WTC11 (cell line): ENCODE measurements around the gene CARD6. TPM values are rescaled to one million over a fixed set of nuclear protein-coding genes. Genes with fewer than 3 reads are reported as not detected.
A peak's percentile ranks its signal among the peaks of the same experiment; 100 is the strongest.

Experiments used
- ATAC-seq: fragments of 200-7000 bp; cut with Tn5 transposase; 2 replicates; pipeline ENCODE4 v1.10.0; 2021; ENCODE audit warnings: mild to moderate bottlenecking, moderate library complexity
- CTCF ChIA-PET: fragments of 300-600 bp; sonication (Branson Sonifier 250); formaldehyde crosslinking; loops from one replicate; lab custom pipeline; 2021; ENCODE audit warnings: antibody characterized with exemption; lab: Charles Lee
- POLR2A ChIA-PET: fragments of 350-600 bp; sonication (Branson Sonifier 250); formaldehyde crosslinking; loops from one replicate; lab custom pipeline; 2021; ENCODE audit warnings: antibody characterized with exemption; lab: Charles Lee
- DNase-seq: peaks from one replicate; pipeline ENCODE4 v3.0.0; 2021; ENCODE audit warnings: low spot score
- H3K27ac Mint-ChIP-seq: 2 replicates; pipeline ENCODE4 v1.8.0; 2021; ENCODE audit warnings: mixed read lengths
- H3K27me3 Mint-ChIP-seq: 2 replicates; pipeline ENCODE4 v1.8.0; 2021; ENCODE audit warnings: low read depth, mild to moderate bottlenecking, moderate library complexity, mixed read lengths
- H3K36me3 Mint-ChIP-seq: 2 replicates; pipeline ENCODE4 v1.8.0; 2021; ENCODE audit warnings: mixed read lengths
- H3K4me1 Mint-ChIP-seq: 2 replicates; pipeline ENCODE4 v1.8.0; 2022; ENCODE audit warnings: mixed read lengths
- H3K4me3 Mint-ChIP-seq: 2 replicates; pipeline ENCODE4 v1.8.0; 2021; ENCODE audit warnings: mild to moderate bottlenecking, moderate library complexity, mixed read lengths
- H3K9me3 Mint-ChIP-seq: 2 replicates; pipeline ENCODE4 v1.8.0; 2021; ENCODE audit warnings: mixed read lengths
- CBFB ChIP-seq: sonication (generic); formaldehyde crosslinking; IDR thresholded peaks from 2 replicates; pipeline ENCODE4 v1.8.1; 2022; ENCODE audit warnings: mild to moderate bottlenecking, low read depth, missing genetic modification reagents
- E2F5 ChIP-seq: sonication (generic); formaldehyde crosslinking; IDR thresholded peaks from 2 replicates; pipeline ENCODE4 v1.8.1; 2022; ENCODE audit warnings: mild to moderate bottlenecking, moderate library complexity, missing genetic modification reagents
- ETV6 ChIP-seq: sonication (generic); formaldehyde crosslinking; IDR thresholded peaks from 2 replicates; pipeline ENCODE4 v1.8.1; 2022; ENCODE audit warnings: mild to moderate bottlenecking, missing genetic modification reagents
- GRHL2 ChIP-seq: fragments of 250-450 bp; sonication (Bioruptor Pico); IDR thresholded peaks from 2 replicates; pipeline ENCODE4 v1.8.0; 2022; ENCODE audit warnings: mild to moderate bottlenecking, moderate library complexity; ENCODE audit not compliant: insufficient replicate concordance, severe bottlenecking
- IRF1 ChIP-seq: sonication (generic); formaldehyde crosslinking; IDR thresholded peaks from 2 replicates; pipeline ENCODE4 v1.8.0; 2023; ENCODE audit warnings: missing genetic modification reagents
- JUN ChIP-seq: sonication (generic); formaldehyde crosslinking; IDR thresholded peaks from 2 replicates; pipeline ENCODE4 v1.8.0; 2023; ENCODE audit warnings: mild to moderate bottlenecking, missing genetic modification reagents
- MXD4 ChIP-seq: fragments of 250-450 bp; sonication (Bioruptor Pico); IDR thresholded peaks from 2 replicates; pipeline ENCODE4 v1.8.0; 2021; ENCODE audit warnings: mild to moderate bottlenecking, moderate library complexity, borderline replicate concordance
- NFYB ChIP-seq: sonication (generic); formaldehyde crosslinking; conservative IDR thresholded peaks from 2 replicates; pipeline ENCODE4 v1.8.0; 2022; ENCODE audit warnings: low read depth, missing genetic modification reagents
- NR2C2 ChIP-seq: sonication (generic); formaldehyde crosslinking; IDR thresholded peaks from 2 replicates; pipeline ENCODE4 v1.8.0; 2022; ENCODE audit warnings: mild to moderate bottlenecking, missing genetic modification reagents
- SMAD3 ChIP-seq: sonication (generic); formaldehyde crosslinking; IDR thresholded peaks from 2 replicates; pipeline ENCODE4 v1.8.0; 2022; ENCODE audit warnings: missing genetic modification reagents, mild to moderate bottlenecking, borderline replicate concordance
- TEAD1 ChIP-seq: sonication (generic); formaldehyde crosslinking; IDR thresholded peaks from 2 replicates; pipeline ENCODE4 v1.8.0; 2022; ENCODE audit warnings: mild to moderate bottlenecking, missing genetic modification reagents
- ZNF263 ChIP-seq: sonication (generic); formaldehyde crosslinking; IDR thresholded peaks from 2 replicates; pipeline ENCODE4 v1.8.1; 2022; ENCODE audit warnings: low read depth, mild to moderate bottlenecking, moderate library complexity, missing genetic modification reagents
- ZNF671 ChIP-seq: fragments of 250-450 bp; sonication (Bioruptor Pico); IDR thresholded peaks from 2 replicates; pipeline ENCODE4 v1.8.0; 2021; ENCODE audit warnings: mild to moderate bottlenecking
- ZSCAN18 ChIP-seq: fragments of 250-450 bp; sonication (Bioruptor Pico); IDR thresholded peaks from 2 replicates; pipeline ENCODE4 v2.1.2; 2022; ENCODE audit warnings: mild to moderate bottlenecking, moderate library complexity
- total RNA-seq: library from RNA; stranded (reverse); gene quantifications from 3 replicates; pipeline ENCODE4 v1.2.3, GENCODE V29; 2021
- TF ChIP-seq, protein P1 (sequence below): sonication (generic); formaldehyde crosslinking; IDR thresholded peaks from 2 replicates; pipeline ENCODE4 v1.8.1; 2023; ENCODE audit warnings: mild to moderate bottlenecking, missing genetic modification reagents
- TF ChIP-seq, protein P2 (sequence below): sonication (generic); formaldehyde crosslinking; IDR thresholded peaks from 2 replicates; pipeline ENCODE4 v1.8.0; 2022; ENCODE audit warnings: mild to moderate bottlenecking, missing genetic modification reagents
- TF ChIP-seq, protein P3 (sequence below): sonication (generic); formaldehyde crosslinking; IDR thresholded peaks from 2 replicates; pipeline ENCODE4 v1.8.1; 2023; ENCODE audit warnings: mild to moderate bottlenecking, missing genetic modification reagents, borderline replicate concordance
- TF ChIP-seq, protein P4 (sequence below): fragments of 250-450 bp; sonication (Bioruptor Pico); IDR thresholded peaks from 2 replicates; pipeline ENCODE4 v1.9.0; 2021; ENCODE audit warnings: mild to moderate bottlenecking, borderline replicate concordance

The CARD6 gene
- total RNA-seq, 1 experiment from 2014 or later: 0.24 TPM

DNA sequence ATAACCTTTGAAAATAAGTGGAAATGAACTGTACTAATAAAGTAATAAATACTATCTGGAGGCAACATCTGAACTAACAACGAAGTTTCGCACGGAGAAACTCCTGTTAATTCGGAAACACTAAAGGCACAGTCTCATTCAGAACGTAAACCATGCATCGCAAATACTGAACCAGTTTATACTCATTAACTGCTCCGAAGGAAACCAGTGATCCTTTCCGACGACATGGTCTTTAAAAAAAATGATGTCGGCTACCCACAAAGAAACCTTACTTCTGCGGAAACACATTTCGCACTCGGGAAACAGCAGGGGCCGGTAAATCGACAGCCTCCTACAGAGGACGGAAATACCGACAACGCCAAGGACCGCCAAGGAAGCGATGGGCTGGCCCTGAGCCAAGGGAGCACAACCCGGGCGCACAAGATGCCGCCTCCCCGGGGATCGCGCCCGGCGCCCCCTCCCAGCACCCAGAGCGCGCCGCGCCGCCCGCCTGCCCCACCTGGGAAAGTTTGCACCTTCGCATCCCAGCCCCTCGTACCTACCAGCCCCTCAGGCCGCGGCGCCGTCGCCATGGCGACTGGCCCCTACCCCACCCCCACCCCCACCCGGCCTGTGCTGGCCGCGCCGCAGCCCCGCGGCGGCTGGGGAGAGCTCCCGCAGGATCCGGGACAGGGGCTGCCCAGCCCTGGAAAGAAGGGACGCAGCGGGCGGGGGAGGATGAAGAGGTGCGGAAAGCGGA lies 43.7 kb upstream of the CARD6 start (continued):
- TF ChIP-seq IRF1 (CRISPR knock-in tag) (peak; percentile 31; the same call in 1 of the 2 replicates), E2F5 (CRISPR knock-in tag) (no peak), NFYB (CRISPR knock-in tag) (no peak), ETV6 (no peak), MXD4 (CRISPR knock-in tag) (no peak), ZNF263 (no peak), ZSCAN18 (CRISPR knock-in tag) (no peak), TEAD1 (CRISPR knock-in tag) (peak; percentile 39)
- TF ChIP-seq, protein P1, sequence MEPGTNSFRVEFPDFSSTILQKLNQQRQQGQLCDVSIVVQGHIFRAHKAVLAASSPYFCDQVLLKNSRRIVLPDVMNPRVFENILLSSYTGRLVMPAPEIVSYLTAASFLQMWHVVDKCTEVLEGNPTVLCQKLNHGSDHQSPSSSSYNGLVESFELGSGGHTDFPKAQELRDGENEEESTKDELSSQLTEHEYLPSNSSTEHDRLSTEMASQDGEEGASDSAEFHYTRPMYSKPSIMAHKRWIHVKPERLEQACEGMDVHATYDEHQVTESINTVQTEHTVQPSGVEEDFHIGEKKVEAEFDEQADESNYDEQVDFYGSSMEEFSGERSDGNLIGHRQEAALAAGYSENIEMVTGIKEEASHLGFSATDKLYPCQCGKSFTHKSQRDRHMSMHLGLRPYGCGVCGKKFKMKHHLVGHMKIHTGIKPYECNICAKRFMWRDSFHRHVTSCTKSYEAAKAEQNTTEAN (CRISPR knock-in tag): 0 out of 2 replicates have a peak, but pooled peaks have one; percentile 31

DNA sequence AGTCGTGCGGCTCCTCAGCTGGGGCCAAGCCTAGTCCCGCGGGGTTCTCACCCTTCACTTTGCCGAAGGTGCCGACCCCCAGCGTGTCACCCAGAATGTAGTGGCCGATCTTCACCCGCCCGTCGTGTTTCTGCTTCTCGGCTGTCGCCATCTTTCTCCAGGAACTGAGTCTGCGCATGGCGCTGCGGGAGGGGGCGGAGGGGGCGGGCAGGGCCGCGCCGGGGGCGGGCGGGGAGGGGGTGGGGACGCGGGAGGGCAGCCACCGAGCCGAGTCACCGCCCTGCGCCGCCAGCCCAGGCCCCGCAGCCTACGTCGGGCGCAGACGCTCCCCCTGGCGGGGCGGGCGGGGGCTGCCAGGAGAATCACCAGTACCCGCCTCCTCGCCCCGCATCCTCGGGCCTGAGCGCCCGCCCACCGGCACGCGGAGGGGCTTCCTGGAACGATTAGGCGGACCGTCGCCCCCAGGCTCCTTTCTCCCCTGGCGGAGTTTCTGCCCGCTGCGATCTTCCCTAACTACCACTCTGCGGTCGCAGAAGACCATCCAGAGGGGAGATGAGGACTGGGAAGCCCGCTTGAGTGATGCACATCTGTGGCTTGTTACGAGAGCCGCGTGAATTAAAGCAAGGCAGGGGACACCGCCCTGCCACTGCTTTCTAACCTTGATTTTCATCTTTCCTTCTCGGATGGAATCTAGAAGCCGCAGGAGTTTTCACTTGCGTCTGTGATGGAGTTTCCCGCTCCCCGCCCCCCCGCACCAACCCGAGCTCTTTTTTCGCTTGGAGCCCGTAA lies 43.0 kb upstream of the CARD6 start, which contains the start of gene PRKAA1:
Gene PRKAA1, minus strand, starts transcription at position 363 of the 789 bp plus-strand sequence. Its CDS starts 185 bp downstream, at position 178.
- ChIA-PET POLR2A (interaction anchor here (0.5 to 2.0 kb wide), 7 partner anchors 10 to 96 kb away, joined by 3 to 16 read pairs (median 5); no protein-coding TSS in a partner anchor), CTCF (interaction anchor here (0.6 to 2.0 kb wide), 12 partner anchors 9 to 719 kb away, joined by 3 to 13 read pairs (median 4); no protein-coding TSS in a partner anchor)
- ATAC-seq (peak; percentile 94), DNase-seq (peak; percentile 91)
- H3K36me3 Mint-ChIP-seq: peaks cover 7% of the 10 kb centered on the region
- H3K4me3 Mint-ChIP-seq: peak within 1 kb of the TSS; percentile 86
- no peaks in the 10 kb centered on the region; the same call in 1 of the 2 replicates for H3K27me3 Mint-ChIP-seq
- H3K9me3 Mint-ChIP-seq: no peaks in the 10 kb centered on the region
- H3K27ac Mint-ChIP-seq: peak within 1 kb of the TSS; percentile 95
- H3K4me1 Mint-ChIP-seq: peaks cover 49% of the 10 kb centered on the region
- TF ChIP-seq, protein P2, sequence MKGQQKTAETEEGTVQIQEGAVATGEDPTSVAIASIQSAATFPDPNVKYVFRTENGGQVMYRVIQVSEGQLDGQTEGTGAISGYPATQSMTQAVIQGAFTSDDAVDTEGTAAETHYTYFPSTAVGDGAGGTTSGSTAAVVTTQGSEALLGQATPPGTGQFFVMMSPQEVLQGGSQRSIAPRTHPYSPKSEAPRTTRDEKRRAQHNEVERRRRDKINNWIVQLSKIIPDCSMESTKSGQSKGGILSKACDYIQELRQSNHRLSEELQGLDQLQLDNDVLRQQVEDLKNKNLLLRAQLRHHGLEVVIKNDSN (CRISPR knock-in tag): peak; percentile 7; the same call in 1 of the 2 replicates
- TF ChIP-seq CBFB (CRISPR knock-in tag) (no peak), NR2C2 (CRISPR knock-in tag) (no peak), SMAD3 (CRISPR knock-in tag) (no peak), JUN (CRISPR knock-in tag) (no peak), GRHL2 (no peak), ZNF671 (CRISPR knock-in tag) (no peak)
- TF ChIP-seq, protein P3, sequence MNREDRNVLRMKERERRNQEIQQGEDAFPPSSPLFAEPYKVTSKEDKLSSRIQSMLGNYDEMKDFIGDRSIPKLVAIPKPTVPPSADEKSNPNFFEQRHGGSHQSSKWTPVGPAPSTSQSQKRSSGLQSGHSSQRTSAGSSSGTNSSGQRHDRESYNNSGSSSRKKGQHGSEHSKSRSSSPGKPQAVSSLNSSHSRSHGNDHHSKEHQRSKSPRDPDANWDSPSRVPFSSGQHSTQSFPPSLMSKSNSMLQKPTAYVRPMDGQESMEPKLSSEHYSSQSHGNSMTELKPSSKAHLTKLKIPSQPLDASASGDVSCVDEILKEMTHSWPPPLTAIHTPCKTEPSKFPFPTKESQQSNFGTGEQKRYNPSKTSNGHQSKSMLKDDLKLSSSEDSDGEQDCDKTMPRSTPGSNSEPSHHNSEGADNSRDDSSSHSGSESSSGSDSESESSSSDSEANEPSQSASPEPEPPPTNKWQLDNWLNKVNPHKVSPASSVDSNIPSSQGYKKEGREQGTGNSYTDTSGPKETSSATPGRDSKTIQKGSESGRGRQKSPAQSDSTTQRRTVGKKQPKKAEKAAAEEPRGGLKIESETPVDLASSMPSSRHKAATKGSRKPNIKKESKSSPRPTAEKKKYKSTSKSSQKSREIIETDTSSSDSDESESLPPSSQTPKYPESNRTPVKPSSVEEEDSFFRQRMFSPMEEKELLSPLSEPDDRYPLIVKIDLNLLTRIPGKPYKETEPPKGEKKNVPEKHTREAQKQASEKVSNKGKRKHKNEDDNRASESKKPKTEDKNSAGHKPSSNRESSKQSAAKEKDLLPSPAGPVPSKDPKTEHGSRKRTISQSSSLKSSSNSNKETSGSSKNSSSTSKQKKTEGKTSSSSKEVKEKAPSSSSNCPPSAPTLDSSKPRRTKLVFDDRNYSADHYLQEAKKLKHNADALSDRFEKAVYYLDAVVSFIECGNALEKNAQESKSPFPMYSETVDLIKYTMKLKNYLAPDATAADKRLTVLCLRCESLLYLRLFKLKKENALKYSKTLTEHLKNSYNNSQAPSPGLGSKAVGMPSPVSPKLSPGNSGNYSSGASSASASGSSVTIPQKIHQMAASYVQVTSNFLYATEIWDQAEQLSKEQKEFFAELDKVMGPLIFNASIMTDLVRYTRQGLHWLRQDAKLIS (CRISPR knock-in tag): no peak
- TF ChIP-seq, protein P4, sequence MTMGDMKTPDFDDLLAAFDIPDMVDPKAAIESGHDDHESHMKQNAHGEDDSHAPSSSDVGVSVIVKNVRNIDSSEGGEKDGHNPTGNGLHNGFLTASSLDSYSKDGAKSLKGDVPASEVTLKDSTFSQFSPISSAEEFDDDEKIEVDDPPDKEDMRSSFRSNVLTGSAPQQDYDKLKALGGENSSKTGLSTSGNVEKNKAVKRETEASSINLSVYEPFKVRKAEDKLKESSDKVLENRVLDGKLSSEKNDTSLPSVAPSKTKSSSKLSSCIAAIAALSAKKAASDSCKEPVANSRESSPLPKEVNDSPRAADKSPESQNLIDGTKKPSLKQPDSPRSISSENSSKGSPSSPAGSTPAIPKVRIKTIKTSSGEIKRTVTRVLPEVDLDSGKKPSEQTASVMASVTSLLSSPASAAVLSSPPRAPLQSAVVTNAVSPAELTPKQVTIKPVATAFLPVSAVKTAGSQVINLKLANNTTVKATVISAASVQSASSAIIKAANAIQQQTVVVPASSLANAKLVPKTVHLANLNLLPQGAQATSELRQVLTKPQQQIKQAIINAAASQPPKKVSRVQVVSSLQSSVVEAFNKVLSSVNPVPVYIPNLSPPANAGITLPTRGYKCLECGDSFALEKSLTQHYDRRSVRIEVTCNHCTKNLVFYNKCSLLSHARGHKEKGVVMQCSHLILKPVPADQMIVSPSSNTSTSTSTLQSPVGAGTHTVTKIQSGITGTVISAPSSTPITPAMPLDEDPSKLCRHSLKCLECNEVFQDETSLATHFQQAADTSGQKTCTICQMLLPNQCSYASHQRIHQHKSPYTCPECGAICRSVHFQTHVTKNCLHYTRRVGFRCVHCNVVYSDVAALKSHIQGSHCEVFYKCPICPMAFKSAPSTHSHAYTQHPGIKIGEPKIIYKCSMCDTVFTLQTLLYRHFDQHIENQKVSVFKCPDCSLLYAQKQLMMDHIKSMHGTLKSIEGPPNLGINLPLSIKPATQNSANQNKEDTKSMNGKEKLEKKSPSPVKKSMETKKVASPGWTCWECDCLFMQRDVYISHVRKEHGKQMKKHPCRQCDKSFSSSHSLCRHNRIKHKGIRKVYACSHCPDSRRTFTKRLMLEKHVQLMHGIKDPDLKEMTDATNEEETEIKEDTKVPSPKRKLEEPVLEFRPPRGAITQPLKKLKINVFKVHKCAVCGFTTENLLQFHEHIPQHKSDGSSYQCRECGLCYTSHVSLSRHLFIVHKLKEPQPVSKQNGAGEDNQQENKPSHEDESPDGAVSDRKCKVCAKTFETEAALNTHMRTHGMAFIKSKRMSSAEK (CRISPR knock-in tag): no peak
